Dendritic cell treated with granulocyte-macrophage colony-stimulating factor and Interleukin-4, amounts not matched to agents 40 ng/mL and 50 ng/mL, for 4 days (primary cell): ENCODE measurements around the gene IRF5.
"Not testable (repeated sequence)": the region's sequence is repeated elsewhere in the genome, so short reads cannot be mapped to it uniquely, and the experiment has no call there.

ENCODE experiments used
- H3K27ac Mint-ChIP-seq: one replicate; pipeline ENCODE4 v1.8.0; 2022; ENCODE audit warnings: mild to moderate bottlenecking, mixed read lengths
- H3K27me3 Mint-ChIP-seq: one replicate; pipeline ENCODE4 v1.8.0; 2022; ENCODE audit warnings: mild to moderate bottlenecking, mixed read lengths
- H3K36me3 Mint-ChIP-seq: one replicate; pipeline ENCODE4 v1.8.0; 2022; ENCODE audit warnings: low read depth, mixed read lengths
- H3K4me1 Mint-ChIP-seq: one replicate; pipeline ENCODE4 v1.8.0; 2022; ENCODE audit warnings: low read depth, mixed read lengths
- H3K4me3 Mint-ChIP-seq: one replicate; pipeline ENCODE4 v1.8.0; 2022; ENCODE audit warnings: mild to moderate bottlenecking, moderate library complexity, mixed read lengths
- H3K9me3 Mint-ChIP-seq: one replicate; pipeline ENCODE4 v1.8.0; 2022; ENCODE audit warnings: mixed read lengths
- intact Hi-C: fragments of 100-400 bp; cut with micrococcal nuclease; formaldehyde crosslinking; loops from one replicate; pipeline ENCODE4 v1.15.0; 2022

Gene IRF5

GRCh38 chr7:128968624-128969023 is 30.9 kb downstream of the IRF5 start:
- Mint-ChIP-seq H3K4me3 (no peak overlapping the region), H3K27ac (no peak overlapping the region), H3K27me3 (no peaks in the 10 kb centered on the region), H3K4me1 (peaks cover 2% of the 10 kb centered on the region), H3K36me3 (peaks cover 88% of the 10 kb centered on the region), H3K9me3 (no peaks in the 10 kb centered on the region)
- intact Hi-C loops, result no loop called here

GRCh38 chr7:128974241-128974934 is 36.7 kb downstream of the IRF5 start:
- Mint-ChIP-seq H3K4me1 (no peaks in the 10 kb centered on the region), H3K36me3 (peaks cover 94% of the 10 kb centered on the region), H3K9me3 (no peaks in the 10 kb centered on the region), H3K4me3 (no peak overlapping the region), H3K27ac (no peak overlapping the region), H3K27me3 (no peaks in the 10 kb centered on the region)
- intact Hi-C loops, result no loop called here

- no peak overlapping the region for H3K4me3 Mint-ChIP-seq
- no peak overlapping the region for H3K27ac Mint-ChIP-seq
- H3K4me1 Mint-ChIP-seq, result no peaks in the 10 kb centered on the region
- no peaks in the 10 kb centered on the region for H3K27me3 Mint-ChIP-seq
- H3K36me3 Mint-ChIP-seq, result peaks cover 92% of the 10 kb centered on the region
- H3K9me3 Mint-ChIP-seq, result no peaks in the 10 kb centered on the region
- intact Hi-C loops, result no loop called here
These were observed 44.4 kb downstream of the IRF5 start for GRCh38 chr7:128982105-128982504.

GRCh38 chr7:128985660-128986059 is 47.9 kb downstream of the IRF5 start:
- H3K27ac Mint-ChIP-seq, result no peak overlapping the region
- H3K9me3 Mint-ChIP-seq, result no peaks in the 10 kb centered on the region
- H3K36me3 Mint-ChIP-seq, result peaks cover 89% of the 10 kb centered on the region
- no peaks in the 10 kb centered on the region for H3K27me3 Mint-ChIP-seq
- no peaks in the 10 kb centered on the region for H3K4me1 Mint-ChIP-seq
- no peak overlapping the region for H3K4me3 Mint-ChIP-seq
- intact Hi-C loops, result no loop called here

GRCh38 chr7:128986609-128987008 is 48.9 kb downstream of the IRF5 start:
- H3K27me3 Mint-ChIP-seq, result no peaks in the 10 kb centered on the region
- no peaks in the 10 kb centered on the region for H3K4me1 Mint-ChIP-seq
- H3K36me3 Mint-ChIP-seq, result peaks cover 87% of the 10 kb centered on the region
- H3K27ac Mint-ChIP-seq, result no peak overlapping the region
- intact Hi-C loops, result no loop called here
- no peak overlapping the region for H3K4me3 Mint-ChIP-seq
- H3K9me3 Mint-ChIP-seq, result no peaks in the 10 kb centered on the region

- Mint-ChIP-seq H3K4me1 (no peaks in the 10 kb centered on the region), H3K27ac (no peak overlapping the region), H3K9me3 (no peaks in the 10 kb centered on the region), H3K4me3 (no peak overlapping the region), H3K36me3 (peaks cover 79% of the 10 kb centered on the region), H3K27me3 (no peaks in the 10 kb centered on the region)
- intact Hi-C loops, result no loop called here
These were observed 50.6 kb downstream of the IRF5 start for GRCh38 chr7:128988372-128988771.

- Mint-ChIP-seq H3K27me3 (no peaks in the 10 kb centered on the region), H3K9me3 (no peaks in the 10 kb centered on the region), H3K36me3 (peaks cover 78% of the 10 kb centered on the region), H3K27ac (no peak overlapping the region), H3K4me1 (no peaks in the 10 kb centered on the region), H3K4me3 (no peak overlapping the region)
- intact Hi-C loops, result no loop called here
These were observed 52.2 kb downstream of the IRF5 start for GRCh38 chr7:128989961-128990360.

GRCh38 chr7:128993419-128993818 is 55.7 kb downstream of the IRF5 start:
- H3K27me3 Mint-ChIP-seq, result no peaks in the 10 kb centered on the region
- no peaks in the 10 kb centered on the region for H3K9me3 Mint-ChIP-seq
- H3K4me3 Mint-ChIP-seq, result no peak overlapping the region

GRCh38 chr7:128994560-128994959 is 56.8 kb downstream of the IRF5 start:
- H3K36me3 Mint-ChIP-seq, result peaks cover 71% of the 10 kb centered on the region
- H3K27me3 Mint-ChIP-seq, H3K9me3 Mint-ChIP-seq, H3K4me1 Mint-ChIP-seq, H3K4me3 Mint-ChIP-seq, H3K27ac Mint-ChIP-seq, intact Hi-C loops: not testable (repeated sequence)

More at GRCh38 chr7:128993419-128993818, 55.7 kb downstream of the IRF5 start:
- intact Hi-C loops, result no loop called here
- peaks cover 69% of the 10 kb centered on the region for H3K36me3 Mint-ChIP-seq
- no peaks in the 10 kb centered on the region for H3K4me1 Mint-ChIP-seq
- H3K27ac Mint-ChIP-seq, result no peak overlapping the region

GRCh38 chr7:128997181-128997580 is 59.5 kb downstream of the IRF5 start:
- Mint-ChIP-seq H3K36me3 (peaks cover 77% of the 10 kb centered on the region), H3K27ac (no peak overlapping the region), H3K27me3 (no peaks in the 10 kb centered on the region), H3K4me1 (no peaks in the 10 kb centered on the region), H3K9me3 (no peaks in the 10 kb centered on the region), H3K4me3 (no peak overlapping the region)
- intact Hi-C loops, result no loop called here
